ENCODE results near the gene HOXA3. TPM values are rescaled to one million over a fixed set of nuclear protein-coding genes. Genes with fewer than 3 reads are reported as not detected.
A peak's percentile ranks its signal among the peaks of the same experiment; 100 is the strongest.

Gene HOXA3
- polyA plus RNA-seq, 1 of the 3 experiments (the other 2 are of a cell fraction) = 0.15 TPM

DNA sequence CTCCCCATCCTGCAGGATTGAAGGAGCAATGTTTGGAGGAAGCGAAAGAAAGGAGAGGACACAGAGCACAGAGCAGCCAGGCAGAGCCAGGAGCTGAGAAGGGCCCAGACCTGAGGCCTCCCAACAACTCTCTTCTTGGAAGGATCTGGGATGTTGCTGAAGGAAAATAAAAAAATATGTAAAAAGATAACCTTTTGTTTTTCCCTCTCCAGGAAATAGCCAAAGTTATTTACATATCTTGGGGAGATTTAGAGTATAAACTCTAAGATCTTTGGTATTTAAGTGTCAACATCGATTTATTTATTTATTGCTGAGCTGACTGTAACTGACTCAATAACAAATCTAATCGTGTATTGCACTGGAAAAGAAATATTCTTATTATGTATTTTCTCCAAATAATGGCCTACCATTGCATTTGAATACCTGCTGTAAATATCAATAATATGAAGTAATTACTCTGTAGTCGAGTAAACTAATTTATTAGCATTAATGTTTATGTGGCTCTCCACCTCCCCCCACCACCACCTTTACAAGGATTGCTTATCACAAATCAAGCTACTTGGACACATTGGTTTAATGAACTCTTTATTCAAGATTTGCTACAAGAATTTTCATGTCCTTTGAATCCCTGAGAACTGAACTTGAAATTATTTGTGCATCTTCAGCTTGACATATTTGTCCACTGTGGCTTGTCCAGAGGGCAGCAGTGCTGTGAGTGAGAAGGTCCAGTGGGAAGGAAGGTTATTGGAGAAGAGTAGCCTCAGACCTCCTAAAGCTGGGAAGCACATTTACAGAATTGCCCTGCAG is 34.5 kb upstream of the HOXA3 start:
- no peak overlapping the region for H3K9ac ChIP-seq
- WGBS (ENCODE audit: low lambda C conversion rate) = 12% methylated on average over 4 of the region's 4 CpGs
- H3K27ac ChIP-seq (ENCODE audit: low read depth in 2 of 2, low read length in 1 of 2) = no peak overlapping the region

DNA sequence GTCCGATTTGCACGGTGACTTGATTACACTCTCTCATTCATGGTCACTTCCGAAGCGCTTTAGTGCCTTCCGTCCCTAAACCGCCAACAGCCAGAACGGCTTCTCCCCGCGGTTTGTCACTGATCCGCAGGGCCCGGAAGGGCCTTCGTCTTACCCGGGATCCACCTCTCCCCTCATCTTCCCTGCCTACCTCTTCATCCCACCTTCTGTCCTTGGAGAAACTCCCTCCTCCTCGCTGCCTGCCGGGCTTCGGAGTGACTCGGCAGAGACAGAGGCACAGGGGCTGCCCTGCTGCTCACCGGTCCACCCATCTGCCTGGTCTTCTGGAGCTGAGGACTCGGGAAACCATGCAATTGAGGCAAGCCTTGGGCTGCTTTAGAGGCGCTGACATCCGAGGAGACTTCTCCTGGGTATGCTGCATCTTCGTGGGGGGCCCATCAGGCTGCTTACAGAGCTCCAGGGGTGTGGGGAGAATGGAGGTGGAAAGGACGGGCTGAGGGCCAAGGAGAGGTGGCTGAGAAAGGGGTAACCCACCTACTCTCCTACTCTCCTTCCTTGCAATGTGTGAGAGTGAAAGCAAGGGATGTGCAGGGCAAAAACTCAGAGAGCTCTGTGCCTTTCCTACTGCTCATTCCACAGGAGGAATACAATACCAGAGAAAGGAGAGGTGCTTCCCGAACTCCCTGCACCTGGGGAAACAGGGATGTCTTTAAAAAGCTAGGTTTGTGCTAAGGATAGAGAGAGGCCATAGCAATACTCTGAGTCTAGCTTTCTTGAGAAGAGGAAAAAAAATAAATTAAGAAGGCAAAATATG is 33.7 kb upstream of the HOXA3 start:
- no peak for DNase-seq
- WGBS (ENCODE audit: low lambda C conversion rate) = 18% methylated on average over 22 of the region's 24 CpGs
- H3K9me2 ChIP-seq = no peaks in the 10 kb centered on the region
- H3K4me3 ChIP-seq (ENCODE audit: low read depth in 2 of 2, low read length in 1 of 2) = no peak overlapping the region
- H3K4me2 ChIP-seq = no peak overlapping the region
- H3K79me2 ChIP-seq (ENCODE audit: insufficient read depth) = no peaks in the 10 kb centered on the region
- H3K9ac ChIP-seq = no peak overlapping the region
- peaks cover 30% of the 10 kb centered on the region for H4K20me1 ChIP-seq (ENCODE audit: insufficient read depth)
- CTCF ChIA-PET = interaction anchor here (0.7 to 10.7 kb wide), 10 partner anchors 8 to 911 kb away, joined by 3 to 84 read pairs (median 6); no protein-coding TSS in a partner anchor
- no peak overlapping the region for H3K27ac ChIP-seq (ENCODE audit: low read depth in 2 of 2, low read length in 1 of 2)
- peaks cover 98% of the 10 kb centered on the region for H3K27me3 ChIP-seq (ENCODE audit: insufficient read depth)
- H3K36me3 ChIP-seq (replicated peaks in 1 of 2; ENCODE audit: control insufficient read depth in 1 of 2, insufficient read depth in 2 of 2, low read length in 1 of 2) = no peaks in the 10 kb centered on the region
- TF ChIP-seq EP300 (IDR thresholded peaks at IDR 0.05; ENCODE audit: borderline replicate concordance in 1 of 2, low read depth in 1 of 2, low read length in 1 of 2) (no peak), SMC3 (IDR thresholded peaks at IDR 0.05; ENCODE audit: low read depth, low read length) (no peak), GATA2 (CRISPR knock-in tag; IDR thresholded peaks at IDR 0.05) (no peak), RFX5 (IDR thresholded peaks at IDR 0.05; ENCODE audit: low read length) (no peak), MEF2A (IDR thresholded peaks at IDR 0.05; ENCODE audit: borderline replicate concordance, low read depth) (no peak), TCF12 (IDR thresholded peaks at IDR 0.05) (no peak)
- TF ChIP-seq, protein P1, sequence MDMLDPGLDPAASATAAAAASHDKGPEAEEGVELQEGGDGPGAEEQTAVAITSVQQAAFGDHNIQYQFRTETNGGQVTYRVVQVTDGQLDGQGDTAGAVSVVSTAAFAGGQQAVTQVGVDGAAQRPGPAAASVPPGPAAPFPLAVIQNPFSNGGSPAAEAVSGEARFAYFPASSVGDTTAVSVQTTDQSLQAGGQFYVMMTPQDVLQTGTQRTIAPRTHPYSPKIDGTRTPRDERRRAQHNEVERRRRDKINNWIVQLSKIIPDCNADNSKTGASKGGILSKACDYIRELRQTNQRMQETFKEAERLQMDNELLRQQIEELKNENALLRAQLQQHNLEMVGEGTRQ (IDR thresholded peaks at IDR 0.05; ENCODE audit: borderline replicate concordance, low read depth, low read length) = no peak
- TF ChIP-seq, protein P2, sequence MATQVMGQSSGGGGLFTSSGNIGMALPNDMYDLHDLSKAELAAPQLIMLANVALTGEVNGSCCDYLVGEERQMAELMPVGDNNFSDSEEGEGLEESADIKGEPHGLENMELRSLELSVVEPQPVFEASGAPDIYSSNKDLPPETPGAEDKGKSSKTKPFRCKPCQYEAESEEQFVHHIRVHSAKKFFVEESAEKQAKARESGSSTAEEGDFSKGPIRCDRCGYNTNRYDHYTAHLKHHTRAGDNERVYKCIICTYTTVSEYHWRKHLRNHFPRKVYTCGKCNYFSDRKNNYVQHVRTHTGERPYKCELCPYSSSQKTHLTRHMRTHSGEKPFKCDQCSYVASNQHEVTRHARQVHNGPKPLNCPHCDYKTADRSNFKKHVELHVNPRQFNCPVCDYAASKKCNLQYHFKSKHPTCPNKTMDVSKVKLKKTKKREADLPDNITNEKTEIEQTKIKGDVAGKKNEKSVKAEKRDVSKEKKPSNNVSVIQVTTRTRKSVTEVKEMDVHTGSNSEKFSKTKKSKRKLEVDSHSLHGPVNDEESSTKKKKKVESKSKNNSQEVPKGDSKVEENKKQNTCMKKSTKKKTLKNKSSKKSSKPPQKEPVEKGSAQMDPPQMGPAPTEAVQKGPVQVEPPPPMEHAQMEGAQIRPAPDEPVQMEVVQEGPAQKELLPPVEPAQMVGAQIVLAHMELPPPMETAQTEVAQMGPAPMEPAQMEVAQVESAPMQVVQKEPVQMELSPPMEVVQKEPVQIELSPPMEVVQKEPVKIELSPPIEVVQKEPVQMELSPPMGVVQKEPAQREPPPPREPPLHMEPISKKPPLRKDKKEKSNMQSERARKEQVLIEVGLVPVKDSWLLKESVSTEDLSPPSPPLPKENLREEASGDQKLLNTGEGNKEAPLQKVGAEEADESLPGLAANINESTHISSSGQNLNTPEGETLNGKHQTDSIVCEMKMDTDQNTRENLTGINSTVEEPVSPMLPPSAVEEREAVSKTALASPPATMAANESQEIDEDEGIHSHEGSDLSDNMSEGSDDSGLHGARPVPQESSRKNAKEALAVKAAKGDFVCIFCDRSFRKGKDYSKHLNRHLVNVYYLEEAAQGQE (IDR thresholded peaks at IDR 0.05; ENCODE audit: low read depth, low read length) = no peak
- peaks cover 11% of the 10 kb centered on the region for H3F3A ChIP-seq (replicated peaks; ENCODE audit: insufficient read depth)
- H3K9me3 ChIP-seq = no peaks in the 10 kb centered on the region
- POLR2A ChIA-PET = no interaction called here
- peaks cover 4 to 7% of the 10 kb centered on the region in 2 experiments; a peak in 1 of 4 replicates for H3K4me1 ChIP-seq (ENCODE audit: control insufficient read depth in 1 of 2, insufficient read depth in 2 of 2, low read depth in 1 of 2, low read length in 1 of 2)
- H2AFZ ChIP-seq (ENCODE audit: low read depth) = no peak overlapping the region

More for the DNA sequence above, 34.5 kb upstream of the HOXA3 start:
- Histone ChIP-seq H3K4me2 (no peak overlapping the region), H3K9me3 (no peaks in the 10 kb centered on the region), H3K79me2 (ENCODE audit: insufficient read depth) (no peaks in the 10 kb centered on the region), H3K27me3 (ENCODE audit: insufficient read depth) (peaks cover 100% of the 10 kb centered on the region), H3K9me2 (no peaks in the 10 kb centered on the region), H4K20me1 (ENCODE audit: insufficient read depth) (peaks cover 30% of the 10 kb centered on the region), H3F3A (replicated peaks; ENCODE audit: insufficient read depth) (peaks cover 11% of the 10 kb centered on the region), H3K4me1 (ENCODE audit: control insufficient read depth in 1 of 2, insufficient read depth in 2 of 2, low read depth in 1 of 2, low read length in 1 of 2) (peaks cover 4 to 7% of the 10 kb centered on the region in 2 experiments; a peak in 1 of 4 replicates), H3K36me3 (replicated peaks in 1 of 2; ENCODE audit: control insufficient read depth in 1 of 2, insufficient read depth in 2 of 2, low read length in 1 of 2) (no peaks in the 10 kb centered on the region), H3K4me3 (ENCODE audit: low read depth in 2 of 2, low read length in 1 of 2) (no peak overlapping the region), H2AFZ (ENCODE audit: low read depth) (no peak overlapping the region)
- DNase-seq = no peak
- POLR2A ChIA-PET = no interaction called here
- TF ChIP-seq, protein P3, sequence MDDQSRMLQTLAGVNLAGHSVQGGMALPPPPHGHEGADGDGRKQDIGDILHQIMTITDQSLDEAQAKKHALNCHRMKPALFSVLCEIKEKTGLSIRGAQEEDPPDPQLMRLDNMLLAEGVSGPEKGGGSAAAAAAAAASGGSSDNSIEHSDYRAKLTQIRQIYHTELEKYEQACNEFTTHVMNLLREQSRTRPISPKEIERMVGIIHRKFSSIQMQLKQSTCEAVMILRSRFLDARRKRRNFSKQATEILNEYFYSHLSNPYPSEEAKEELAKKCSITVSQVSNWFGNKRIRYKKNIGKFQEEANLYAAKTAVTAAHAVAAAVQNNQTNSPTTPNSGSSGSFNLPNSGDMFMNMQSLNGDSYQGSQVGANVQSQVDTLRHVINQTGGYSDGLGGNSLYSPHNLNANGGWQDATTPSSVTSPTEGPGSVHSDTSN (IDR thresholded peaks at IDR 0.05) = no peak
- 0 out of 2 replicates have a peak, but pooled peaks have one; percentile 54 for TF ChIP-seq EZH2phosphoT487 (IDR thresholded peaks at IDR 0.05; ENCODE audit: borderline replicate concordance, low read depth)
- CTCF ChIA-PET = interaction anchor here (0.7 to 10.7 kb wide), 14 partner anchors 8 to 910 kb away, joined by 3 to 84 read pairs (median 5); partner anchors contain the start of gene HOXA3
